Stimulated activated naive CD8-positive, alpha-beta T cell treated with anti-CD3 and anti-CD28 coated beads, Interleukin-15, Interleukin-2, amounts not matched to agents 100 U/mL and 50 U/mL, for 24 hours (primary cell): ENCODE data around the gene DIAPH1.

Experiments
- ATAC-seq: fragments of 150-1000 bp; cut with Tn5 transposase; one replicate; pipeline ENCODE4 v1.10.0; 2021
- DNase-seq: peaks from one replicate; pipeline ENCODE4 v3.0.0; 2021

Gene DIAPH1

GRCh38 chr5:141639357-141640050 is 20.7 kb upstream of the DIAPH1 start:
- no peak for DNase-seq

GRCh38 chr5:141638771-141639170 is 20.0 kb upstream of the DIAPH1 start:
- ATAC-seq (no peak), DNase-seq (no peak)

More at GRCh38 chr5:141639357-141640050, 20.7 kb upstream of the DIAPH1 start:
- ATAC-seq, result no peak

GRCh38 chr5:141637767-141638419 is 19.1 kb upstream of the DIAPH1 start:
- DNase-seq (peak; percentile 77), ATAC-seq (peak; percentile 40)

GRCh38 chr5:141637123-141637766 is 18.4 kb upstream of the DIAPH1 start:
- DNase-seq, result peak; percentile 64
- peak; percentile 45 for ATAC-seq

- peak; percentile 87 for ATAC-seq
- DNase-seq, result peak; percentile 98
Measured at GRCh38 chr5:141636413-141637122, 17.8 kb upstream of the DIAPH1 start, which contains the start of the genes HDAC3 and RELL2. Gene HDAC3 (minus strand): TSS chr5:141636849. CDS start chr5:141636790, 59 bp downstream. Gene RELL2 (plus strand): TSS chr5:141636997. CDS start chr5:141638226, 1,229 bp downstream.

GRCh38 chr5:141636106-141636412 is 17.3 kb upstream of the DIAPH1 start:
- no peak for ATAC-seq
- DNase-seq, result no peak

- ATAC-seq (no peak), DNase-seq (no peak)
Measured at GRCh38 chr5:141635646-141636045, 16.8 kb upstream of the DIAPH1 start.

- DNase-seq, result no peak
- no peak for ATAC-seq
Measured at GRCh38 chr5:141634720-141635119, 15.9 kb upstream of the DIAPH1 start.

- no peak for DNase-seq
- ATAC-seq, result peak; percentile 28
Measured at GRCh38 chr5:141633871-141634561, 15.2 kb upstream of the DIAPH1 start.

- no peak for ATAC-seq
- DNase-seq, result no peak
Measured at GRCh38 chr5:141632650-141633049, 13.8 kb upstream of the DIAPH1 start.

- ATAC-seq, result no peak
- DNase-seq, result no peak
Measured at GRCh38 chr5:141630570-141631140, 11.9 kb upstream of the DIAPH1 start.

- DNase-seq, result no peak
- ATAC-seq, result no peak
Measured at GRCh38 chr5:141628175-141628788, 9.5 kb upstream of the DIAPH1 start.

GRCh38 chr5:141623611-141624010 is 4.8 kb upstream of the DIAPH1 start:
- no peak for ATAC-seq

GRCh38 chr5:141623186-141623585 is 4.4 kb upstream of the DIAPH1 start:
- DNase-seq (no peak), ATAC-seq (peak; percentile 26)

More at GRCh38 chr5:141623611-141624010, 4.8 kb upstream of the DIAPH1 start:
- DNase-seq, result no peak

- DNase-seq (peak; percentile 75), ATAC-seq (peak; percentile 20)
Measured at GRCh38 chr5:141618030-141618803, 583 bp downstream of the DIAPH1 start.

- DNase-seq (no peak), ATAC-seq (no peak)
Measured at GRCh38 chr5:141617682-141618029, 1.1 kb downstream of the DIAPH1 start.

GRCh38 chr5:141617128-141617527 is 1.7 kb downstream of the DIAPH1 start:
- ATAC-seq (no peak), DNase-seq (no peak)

- DNase-seq (no peak), ATAC-seq (no peak)
Measured at GRCh38 chr5:141615991-141616720, 2.6 kb downstream of the DIAPH1 start.

GRCh38 chr5:141613344-141613743 is 5.5 kb downstream of the DIAPH1 start:
- ATAC-seq (peak; percentile 37), DNase-seq (no peak)

- ATAC-seq, result no peak
- no peak for DNase-seq
Measured at GRCh38 chr5:141611289-141611688, 7.5 kb downstream of the DIAPH1 start.
